ENCODE data around the gene FOXF2.
"Not testable (repeated sequence)": the region's sequence is repeated elsewhere in the genome, so short reads cannot be mapped to it uniquely, and the experiment has no call there.

The FOXF2 gene

GRCh38 chr6:1389369-1390132 is at the start of gene FOXF2:
FOXF2 (plus strand) TSS chr6:1389576; CDS start chr6:1389948, 372 bp downstream.
- no peak for DNase-seq

GRCh38 chr6:1346101-1346500 is 43.3 kb upstream of the FOXF2 start:
- DNase-seq: no peak

- DNase-seq: no peak
These were observed 42.8 kb upstream of the FOXF2 start for GRCh38 chr6:1346558-1347091.

- DNase-seq: no peak
These were observed 42.2 kb upstream of the FOXF2 start for GRCh38 chr6:1347161-1347560.

GRCh38 chr6:1348675-1349074 is 40.7 kb upstream of the FOXF2 start:
- no peak for DNase-seq

GRCh38 chr6:1349655-1350054 is 39.7 kb upstream of the FOXF2 start:
- no peak for DNase-seq

GRCh38 chr6:1351381-1352008 is 37.9 kb upstream of the FOXF2 start:
- no peak for DNase-seq

GRCh38 chr6:1355068-1355467 is 34.3 kb upstream of the FOXF2 start:
- not testable (repeated sequence) for DNase-seq

GRCh38 chr6:1361717-1362116 is 27.7 kb upstream of the FOXF2 start:
- not testable (repeated sequence) for DNase-seq

- no peak for DNase-seq
These were observed 26.7 kb upstream of the FOXF2 start for GRCh38 chr6:1362643-1363042.

GRCh38 chr6:1363298-1363697 is 26.1 kb upstream of the FOXF2 start:
- no peak for DNase-seq

GRCh38 chr6:1363729-1364572 is 25.4 kb upstream of the FOXF2 start:
- no peak for DNase-seq

GRCh38 chr6:1364791-1365190 is 24.6 kb upstream of the FOXF2 start:
- no peak for DNase-seq

- no peak for DNase-seq
These were observed 23.7 kb upstream of the FOXF2 start for GRCh38 chr6:1365686-1366085.

- DNase-seq: no peak
These were observed 21.6 kb upstream of the FOXF2 start for GRCh38 chr6:1367771-1368170.

- DNase-seq: no peak
These were observed 20.4 kb upstream of the FOXF2 start for GRCh38 chr6:1368940-1369339.

- not testable (repeated sequence) for DNase-seq
These were observed 19.7 kb upstream of the FOXF2 start for GRCh38 chr6:1369695-1370094.

GRCh38 chr6:1371933-1372332 is 17.4 kb upstream of the FOXF2 start:
- DNase-seq: no peak

- DNase-seq: no peak
These were observed 16.7 kb upstream of the FOXF2 start for GRCh38 chr6:1372690-1373089.

- no peak for DNase-seq
These were observed 12.7 kb upstream of the FOXF2 start for GRCh38 chr6:1376653-1377052.

- DNase-seq: no peak
These were observed 11.8 kb upstream of the FOXF2 start for GRCh38 chr6:1377526-1377925.

- no peak for DNase-seq
These were observed 11.0 kb upstream of the FOXF2 start for GRCh38 chr6:1378065-1379016.

Measured in NCI-H774 (cell line).